Panc1 (cell line): ENCODE results near the gene CEP170.

Experiments used
- POLR2AphosphoS5 ChIP-seq: IDR thresholded peaks from 2 replicates; pipeline ENCODE4 v1.6.1; 2012; ENCODE audit warnings: mild to moderate bottlenecking, low read depth, low read length, moderate library complexity
- SIN3A ChIP-seq: IDR thresholded peaks from 2 replicates; pipeline ENCODE4 v1.6.1; 2012; ENCODE audit warnings: low read depth, mild to moderate bottlenecking, low read length, moderate library complexity, borderline replicate concordance; ENCODE audit not compliant: insufficient read depth
- TCF7L2 ChIP-seq: IDR thresholded peaks from 2 replicates; pipeline ENCODE4 v1.6.1; 2011; ENCODE audit warnings: mild to moderate bottlenecking, low read depth, low read length, inconsistent platforms
- TF ChIP-seq, protein P1 (sequence below): fragments of 450-650 bp; IDR thresholded peaks from 2 replicates; pipeline ENCODE4 v1.5.1; 2017; ENCODE audit warnings: mild to moderate bottlenecking
- TF ChIP-seq, protein P2 (sequence below), 2 experiments: IDR thresholded peaks; 2 replicates each; pipeline ENCODE4 v1.6.1; 2011 to 2012; ENCODE audit warnings: low read depth in 2 of 2, control low read depth in 1 of 2, low read length in 1 of 2, mild to moderate bottlenecking in 1 of 2, moderate library complexity in 1 of 2; ENCODE audit not compliant: insufficient read depth in 1 of 2

DNA sequence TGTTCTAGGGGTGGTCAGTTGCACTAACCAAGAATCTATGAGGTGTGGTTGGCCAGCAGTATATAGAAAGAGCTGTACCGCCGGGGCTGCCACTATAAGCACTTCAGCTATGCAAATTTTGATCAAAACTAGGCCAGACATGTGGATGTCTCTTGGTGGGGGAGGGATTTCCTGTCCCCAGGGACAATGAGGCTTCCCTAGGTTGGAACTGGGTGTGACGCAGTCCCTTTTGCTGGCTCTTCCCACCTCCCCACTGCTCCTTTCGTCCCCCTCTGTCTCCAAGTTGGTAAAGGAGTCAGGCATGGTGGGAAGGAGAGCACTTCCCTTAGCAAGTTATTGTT is 14.3 kb upstream of the CEP170 start:
- TF ChIP-seq POLR2AphosphoS5 (no peak), SIN3A (no peak), TCF7L2 (no peak)
- TF ChIP-seq, protein P1, sequence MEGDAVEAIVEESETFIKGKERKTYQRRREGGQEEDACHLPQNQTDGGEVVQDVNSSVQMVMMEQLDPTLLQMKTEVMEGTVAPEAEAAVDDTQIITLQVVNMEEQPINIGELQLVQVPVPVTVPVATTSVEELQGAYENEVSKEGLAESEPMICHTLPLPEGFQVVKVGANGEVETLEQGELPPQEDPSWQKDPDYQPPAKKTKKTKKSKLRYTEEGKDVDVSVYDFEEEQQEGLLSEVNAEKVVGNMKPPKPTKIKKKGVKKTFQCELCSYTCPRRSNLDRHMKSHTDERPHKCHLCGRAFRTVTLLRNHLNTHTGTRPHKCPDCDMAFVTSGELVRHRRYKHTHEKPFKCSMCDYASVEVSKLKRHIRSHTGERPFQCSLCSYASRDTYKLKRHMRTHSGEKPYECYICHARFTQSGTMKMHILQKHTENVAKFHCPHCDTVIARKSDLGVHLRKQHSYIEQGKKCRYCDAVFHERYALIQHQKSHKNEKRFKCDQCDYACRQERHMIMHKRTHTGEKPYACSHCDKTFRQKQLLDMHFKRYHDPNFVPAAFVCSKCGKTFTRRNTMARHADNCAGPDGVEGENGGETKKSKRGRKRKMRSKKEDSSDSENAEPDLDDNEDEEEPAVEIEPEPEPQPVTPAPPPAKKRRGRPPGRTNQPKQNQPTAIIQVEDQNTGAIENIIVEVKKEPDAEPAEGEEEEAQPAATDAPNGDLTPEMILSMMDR: no peak
- TF ChIP-seq, protein P2, sequence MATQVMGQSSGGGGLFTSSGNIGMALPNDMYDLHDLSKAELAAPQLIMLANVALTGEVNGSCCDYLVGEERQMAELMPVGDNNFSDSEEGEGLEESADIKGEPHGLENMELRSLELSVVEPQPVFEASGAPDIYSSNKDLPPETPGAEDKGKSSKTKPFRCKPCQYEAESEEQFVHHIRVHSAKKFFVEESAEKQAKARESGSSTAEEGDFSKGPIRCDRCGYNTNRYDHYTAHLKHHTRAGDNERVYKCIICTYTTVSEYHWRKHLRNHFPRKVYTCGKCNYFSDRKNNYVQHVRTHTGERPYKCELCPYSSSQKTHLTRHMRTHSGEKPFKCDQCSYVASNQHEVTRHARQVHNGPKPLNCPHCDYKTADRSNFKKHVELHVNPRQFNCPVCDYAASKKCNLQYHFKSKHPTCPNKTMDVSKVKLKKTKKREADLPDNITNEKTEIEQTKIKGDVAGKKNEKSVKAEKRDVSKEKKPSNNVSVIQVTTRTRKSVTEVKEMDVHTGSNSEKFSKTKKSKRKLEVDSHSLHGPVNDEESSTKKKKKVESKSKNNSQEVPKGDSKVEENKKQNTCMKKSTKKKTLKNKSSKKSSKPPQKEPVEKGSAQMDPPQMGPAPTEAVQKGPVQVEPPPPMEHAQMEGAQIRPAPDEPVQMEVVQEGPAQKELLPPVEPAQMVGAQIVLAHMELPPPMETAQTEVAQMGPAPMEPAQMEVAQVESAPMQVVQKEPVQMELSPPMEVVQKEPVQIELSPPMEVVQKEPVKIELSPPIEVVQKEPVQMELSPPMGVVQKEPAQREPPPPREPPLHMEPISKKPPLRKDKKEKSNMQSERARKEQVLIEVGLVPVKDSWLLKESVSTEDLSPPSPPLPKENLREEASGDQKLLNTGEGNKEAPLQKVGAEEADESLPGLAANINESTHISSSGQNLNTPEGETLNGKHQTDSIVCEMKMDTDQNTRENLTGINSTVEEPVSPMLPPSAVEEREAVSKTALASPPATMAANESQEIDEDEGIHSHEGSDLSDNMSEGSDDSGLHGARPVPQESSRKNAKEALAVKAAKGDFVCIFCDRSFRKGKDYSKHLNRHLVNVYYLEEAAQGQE (IDR thresholded peaks at IDR 0.05; ENCODE audit: insufficient read depth in 1 of 2, low read depth in 2 of 2, low read length in 1 of 2): no peak
